ENCODE measurements around the gene ATP1A2. TPM values are rescaled to one million over a fixed set of nuclear protein-coding genes. Genes with fewer than 3 reads are reported as not detected.

ATP1A2 gene
- total and polyA plus RNA-seq, 2 experiments from 2014 or later, result 4.9 to 17.7 TPM

DNA sequence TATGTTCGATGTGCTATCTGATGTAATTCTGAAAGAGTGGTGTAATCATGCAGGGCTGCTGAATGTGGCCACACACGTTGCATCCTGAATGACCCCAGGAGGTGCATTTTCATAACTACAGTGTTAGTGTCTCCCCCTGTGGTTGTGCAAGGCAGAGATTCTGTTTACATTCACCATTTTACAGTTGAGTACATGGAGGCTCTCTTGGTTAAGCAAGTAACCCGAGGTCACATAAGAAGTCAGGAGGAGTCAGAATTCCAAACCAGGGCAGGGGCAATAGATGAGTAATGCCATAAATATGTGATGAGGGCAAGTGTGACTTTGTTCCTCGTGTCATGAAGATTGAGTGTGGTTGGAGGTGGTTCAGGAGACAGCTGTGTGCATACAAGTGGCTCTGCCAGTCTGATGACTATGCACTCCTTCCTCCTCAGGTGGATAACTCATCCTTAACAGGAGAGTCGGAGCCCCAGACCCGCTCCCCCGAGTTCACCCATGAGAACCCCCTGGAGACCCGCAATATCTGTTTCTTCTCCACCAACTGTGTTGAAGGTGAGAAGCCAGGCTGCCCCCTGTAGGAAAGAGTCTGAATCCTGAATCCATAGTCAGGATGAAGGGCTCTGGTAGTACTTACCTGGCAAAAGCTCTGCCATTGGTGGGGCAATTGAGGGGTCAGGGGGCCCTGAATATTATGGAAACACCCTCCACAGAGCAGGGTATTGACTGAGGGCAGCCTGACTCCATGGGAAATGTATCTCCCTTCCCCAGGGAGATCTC lies 9.3 kb downstream of the ATP1A2 start:
- DNase-seq (ENCODE audit: low spot score), result no peak
- Histone ChIP-seq H3K27ac (ENCODE audit: low read depth) (no peak overlapping the region), H3K9me2 (ENCODE audit: insufficient read depth) (no peaks in the 10 kb centered on the region), H3K79me2 (replicated peaks; ENCODE audit: insufficient read depth) (no peaks in the 10 kb centered on the region), H3K4me3 (no peak overlapping the region), H3K27me3 (ENCODE audit: insufficient read depth) (no peaks in the 10 kb centered on the region), H2AFZ (no peak overlapping the region), H3F3A (replicated peaks; ENCODE audit: low read depth) (no peaks in the 10 kb centered on the region), H3K36me3 (ENCODE audit: insufficient read depth) (no peaks in the 10 kb centered on the region), H3K4me2 (no peak overlapping the region), H3K4me1 (ENCODE audit: insufficient read depth) (no peaks in the 10 kb centered on the region), H4K20me1 (replicated peaks; ENCODE audit: insufficient read depth) (no peaks in the 10 kb centered on the region)
- peak overlapping the region; percentile 54 for H3K27ac Mint-ChIP-seq
- H3K36me3 Mint-ChIP-seq (ENCODE audit: low read depth), result peaks cover 95% of the 10 kb centered on the region
- TF ChIP-seq JUNB (IDR thresholded peaks at IDR 0.05; ENCODE audit: unreplicated experiment) (no peak), ZNF114 (CRISPR knock-in tag; IDR thresholded peaks at IDR 0.05) (no peak), NANOG (IDR thresholded peaks at IDR 0.05; ENCODE audit: borderline replicate concordance) (no peak)
- TF ChIP-seq, protein P1, sequence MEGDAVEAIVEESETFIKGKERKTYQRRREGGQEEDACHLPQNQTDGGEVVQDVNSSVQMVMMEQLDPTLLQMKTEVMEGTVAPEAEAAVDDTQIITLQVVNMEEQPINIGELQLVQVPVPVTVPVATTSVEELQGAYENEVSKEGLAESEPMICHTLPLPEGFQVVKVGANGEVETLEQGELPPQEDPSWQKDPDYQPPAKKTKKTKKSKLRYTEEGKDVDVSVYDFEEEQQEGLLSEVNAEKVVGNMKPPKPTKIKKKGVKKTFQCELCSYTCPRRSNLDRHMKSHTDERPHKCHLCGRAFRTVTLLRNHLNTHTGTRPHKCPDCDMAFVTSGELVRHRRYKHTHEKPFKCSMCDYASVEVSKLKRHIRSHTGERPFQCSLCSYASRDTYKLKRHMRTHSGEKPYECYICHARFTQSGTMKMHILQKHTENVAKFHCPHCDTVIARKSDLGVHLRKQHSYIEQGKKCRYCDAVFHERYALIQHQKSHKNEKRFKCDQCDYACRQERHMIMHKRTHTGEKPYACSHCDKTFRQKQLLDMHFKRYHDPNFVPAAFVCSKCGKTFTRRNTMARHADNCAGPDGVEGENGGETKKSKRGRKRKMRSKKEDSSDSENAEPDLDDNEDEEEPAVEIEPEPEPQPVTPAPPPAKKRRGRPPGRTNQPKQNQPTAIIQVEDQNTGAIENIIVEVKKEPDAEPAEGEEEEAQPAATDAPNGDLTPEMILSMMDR (conservative IDR thresholded peaks at IDR 0.05; ENCODE audit: low read depth in 2 of 2), result peak; percentile 16 to 54; a peak in 2 of 4 replicates
- TF ChIP-seq, protein P2, sequence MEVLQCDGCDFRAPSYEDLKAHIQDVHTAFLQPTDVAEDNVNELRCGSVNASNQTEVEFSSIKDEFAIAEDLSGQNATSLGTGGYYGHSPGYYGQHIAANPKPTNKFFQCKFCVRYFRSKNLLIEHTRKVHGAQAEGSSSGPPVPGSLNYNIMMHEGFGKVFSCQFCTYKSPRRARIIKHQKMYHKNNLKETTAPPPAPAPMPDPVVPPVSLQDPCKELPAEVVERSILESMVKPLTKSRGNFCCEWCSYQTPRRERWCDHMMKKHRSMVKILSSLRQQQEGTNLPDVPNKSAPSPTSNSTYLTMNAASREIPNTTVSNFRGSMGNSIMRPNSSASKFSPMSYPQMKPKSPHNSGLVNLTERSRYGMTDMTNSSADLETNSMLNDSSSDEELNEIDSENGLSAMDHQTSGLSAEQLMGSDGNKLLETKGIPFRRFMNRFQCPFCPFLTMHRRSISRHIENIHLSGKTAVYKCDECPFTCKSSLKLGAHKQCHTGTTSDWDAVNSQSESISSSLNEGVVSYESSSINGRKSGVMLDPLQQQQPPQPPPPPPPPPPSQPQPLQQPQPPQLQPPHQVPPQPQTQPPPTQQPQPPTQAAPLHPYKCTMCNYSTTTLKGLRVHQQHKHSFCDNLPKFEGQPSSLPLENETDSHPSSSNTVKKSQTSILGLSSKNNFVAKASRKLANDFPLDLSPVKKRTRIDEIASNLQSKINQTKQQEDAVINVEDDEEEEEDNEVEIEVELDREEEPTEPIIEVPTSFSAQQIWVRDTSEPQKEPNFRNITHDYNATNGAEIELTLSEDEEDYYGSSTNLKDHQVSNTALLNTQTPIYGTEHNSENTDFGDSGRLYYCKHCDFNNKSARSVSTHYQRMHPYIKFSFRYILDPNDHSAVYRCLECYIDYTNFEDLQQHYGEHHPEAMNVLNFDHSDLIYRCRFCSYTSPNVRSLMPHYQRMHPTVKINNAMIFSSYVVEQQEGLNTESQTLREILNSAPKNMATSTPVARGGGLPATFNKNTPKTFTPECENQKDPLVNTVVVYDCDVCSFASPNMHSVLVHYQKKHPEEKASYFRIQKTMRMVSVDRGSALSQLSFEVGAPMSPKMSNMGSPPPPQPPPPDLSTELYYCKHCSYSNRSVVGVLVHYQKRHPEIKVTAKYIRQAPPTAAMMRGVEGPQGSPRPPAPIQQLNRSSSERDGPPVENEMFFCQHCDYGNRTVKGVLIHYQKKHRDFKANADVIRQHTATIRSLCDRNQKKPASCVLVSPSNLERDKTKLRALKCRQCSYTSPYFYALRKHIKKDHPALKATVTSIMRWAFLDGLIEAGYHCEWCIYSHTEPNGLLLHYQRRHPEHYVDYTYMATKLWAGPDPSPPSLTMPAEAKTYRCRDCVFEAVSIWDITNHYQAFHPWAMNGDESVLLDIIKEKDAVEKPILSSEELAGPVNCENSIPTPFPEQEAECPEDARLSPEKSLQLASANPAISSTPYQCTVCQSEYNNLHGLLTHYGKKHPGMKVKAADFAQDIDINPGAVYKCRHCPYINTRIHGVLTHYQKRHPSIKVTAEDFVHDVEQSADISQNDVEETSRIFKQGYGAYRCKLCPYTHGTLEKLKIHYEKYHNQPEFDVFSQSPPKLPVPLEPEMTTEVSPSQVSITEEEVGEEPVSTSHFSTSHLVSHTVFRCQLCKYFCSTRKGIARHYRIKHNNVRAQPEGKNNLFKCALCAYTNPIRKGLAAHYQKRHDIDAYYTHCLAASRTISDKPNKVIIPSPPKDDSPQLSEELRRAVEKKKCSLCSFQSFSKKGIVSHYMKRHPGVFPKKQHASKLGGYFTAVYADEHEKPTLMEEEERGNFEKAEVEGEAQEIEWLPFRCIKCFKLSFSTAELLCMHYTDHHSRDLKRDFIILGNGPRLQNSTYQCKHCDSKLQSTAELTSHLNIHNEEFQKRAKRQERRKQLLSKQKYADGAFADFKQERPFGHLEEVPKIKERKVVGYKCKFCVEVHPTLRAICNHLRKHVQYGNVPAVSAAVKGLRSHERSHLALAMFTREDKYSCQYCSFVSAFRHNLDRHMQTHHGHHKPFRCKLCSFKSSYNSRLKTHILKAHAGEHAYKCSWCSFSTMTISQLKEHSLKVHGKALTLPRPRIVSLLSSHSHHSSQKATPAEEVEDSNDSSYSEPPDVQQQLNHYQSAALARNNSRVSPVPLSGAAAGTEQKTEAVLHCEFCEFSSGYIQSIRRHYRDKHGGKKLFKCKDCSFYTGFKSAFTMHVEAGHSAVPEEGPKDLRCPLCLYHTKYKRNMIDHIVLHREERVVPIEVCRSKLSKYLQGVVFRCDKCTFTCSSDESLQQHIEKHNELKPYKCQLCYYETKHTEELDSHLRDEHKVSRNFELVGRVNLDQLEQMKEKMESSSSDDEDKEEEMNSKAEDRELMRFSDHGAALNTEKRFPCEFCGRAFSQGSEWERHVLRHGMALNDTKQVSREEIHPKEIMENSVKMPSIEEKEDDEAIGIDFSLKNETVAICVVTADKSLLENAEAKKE (CRISPR knock-in tag; IDR thresholded peaks at IDR 0.05), result no peak
- ATAC-seq, result peak; percentile 67
- H3K4me1 Mint-ChIP-seq, result peaks cover 21% of the 10 kb centered on the region
- H3K27me3 Mint-ChIP-seq (ENCODE audit: insufficient read depth, low read depth, poor library complexity), result peaks cover 4% of the 10 kb centered on the region
- H3K4me3 Mint-ChIP-seq, result no peak overlapping the region
- H3K9me3 Mint-ChIP-seq, result no peaks in the 10 kb centered on the region
